Esophagus squamous epithelium (tissue), 4 donors: ENCODE measurements around the gene JARID2.

Experiments used
- CTCF ChIP-seq, 6 experiments: fragments of 450-650 bp in 4 of 6; fragments of 200-600 bp in 2 of 6; sonication (generic) in 2 of 6; IDR thresholded peaks; one replicate each; pipeline ENCODE4 v1.5.1; 2016 to 2019; ENCODE audit warnings: antibody characterized with exemption in 6 of 6, mild to moderate bottlenecking in 4 of 6, moderate library complexity in 4 of 6
- POLR2A ChIP-seq, 4 donors: fragments of 450-650 bp; IDR thresholded peaks; one replicate each; pipeline ENCODE4 v1.6.1; 2017; ENCODE audit warnings: antibody characterized with exemption in 4 of 4, mild to moderate bottlenecking in 4 of 4, moderate library complexity in 3 of 4

DNA sequence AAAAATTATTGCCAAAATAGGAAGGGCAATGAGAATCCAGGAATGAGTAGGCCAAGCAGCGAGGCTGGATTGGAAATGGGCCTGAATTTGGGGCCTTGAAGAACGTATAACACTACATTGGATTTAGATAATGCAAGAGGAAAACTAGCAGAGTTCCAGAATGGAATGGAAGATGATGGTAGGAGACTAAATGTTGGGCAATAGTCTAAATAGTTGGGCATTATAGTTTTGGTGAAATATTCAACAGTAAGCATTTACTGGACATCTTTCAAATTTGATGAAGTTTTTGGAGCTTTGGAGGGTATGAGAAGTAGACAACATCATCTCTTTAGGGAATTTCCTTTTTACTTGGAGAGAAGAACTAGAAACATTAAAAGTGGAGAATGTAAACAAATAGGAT is 3.4 kb upstream of the JARID2 start:
- no peak for TF ChIP-seq CTCF (IDR thresholded peaks at IDR 0.05)
- no peak for TF ChIP-seq POLR2A (IDR thresholded peaks at IDR 0.05)
